Measurements from ENCODE around the gene PLCB4. TPM values are rescaled to one million over a fixed set of nuclear protein-coding genes. Genes with fewer than 3 reads are reported as not detected.

Gene PLCB4
- total and polyA plus RNA-seq, 2 donors = 11.5 to 32.1 TPM

GRCh38 chr20:9397928-9398327 is 329.0 kb downstream of the PLCB4 start:
- H3K4me1 ChIP-seq (ENCODE audit: insufficient read depth) = no peaks in the 10 kb centered on the region
- H3K4me3 ChIP-seq (ENCODE audit: low read depth, low read length) = no peak overlapping the region
- H3K36me3 ChIP-seq (ENCODE audit: insufficient read depth) = no peaks in the 10 kb centered on the region
- whole genome bisulfite sequencing = 81% methylated on average over 8 of the region's 8 CpGs
- H3K27ac ChIP-seq (ENCODE audit: low read depth) = no peak overlapping the region
- no peak for DNase-seq (ENCODE audit: extremely low spot score)

- 90% methylated on average over 4 of the region's 4 CpGs for WGBS
- Histone ChIP-seq H3K4me1 (ENCODE audit: insufficient read depth) (no peaks in the 10 kb centered on the region), H3K4me3 (ENCODE audit: low read depth, low read length) (no peak overlapping the region), H3K36me3 (ENCODE audit: insufficient read depth) (no peaks in the 10 kb centered on the region), H3K27ac (ENCODE audit: low read depth) (no peak overlapping the region)
- no peak for DNase-seq (ENCODE audit: extremely low spot score)
Measured at GRCh38 chr20:9398882-9399281, 330.0 kb downstream of the PLCB4 start.

- Histone ChIP-seq H3K27ac (ENCODE audit: low read depth) (no peak overlapping the region), H3K4me3 (ENCODE audit: low read depth, low read length) (no peak overlapping the region), H3K4me1 (ENCODE audit: insufficient read depth) (no peaks in the 10 kb centered on the region), H3K36me3 (ENCODE audit: insufficient read depth) (no peaks in the 10 kb centered on the region)
- DNase-seq (ENCODE audit: extremely low spot score) = no peak
- WGBS = 89% methylated on average over 1 of the region's 1 CpG
Measured at GRCh38 chr20:9399322-9399721, 330.4 kb downstream of the PLCB4 start.

GRCh38 chr20:9400171-9401025 is 331.5 kb downstream of the PLCB4 start:
- H3K4me1 ChIP-seq (ENCODE audit: insufficient read depth) = no peaks in the 10 kb centered on the region
- 83% methylated on average over 4 of the region's 4 CpGs for WGBS
- no peaks in the 10 kb centered on the region for H3K36me3 ChIP-seq (ENCODE audit: insufficient read depth)
- no peak overlapping the region for H3K27ac ChIP-seq (ENCODE audit: low read depth)
- no peak for DNase-seq (ENCODE audit: extremely low spot score)
- H3K4me3 ChIP-seq (ENCODE audit: low read depth, low read length) = no peak overlapping the region

- no peaks in the 10 kb centered on the region for H3K36me3 ChIP-seq (ENCODE audit: insufficient read depth)
- H3K4me3 ChIP-seq (ENCODE audit: low read depth, low read length) = no peak overlapping the region
- H3K4me1 ChIP-seq (ENCODE audit: insufficient read depth) = no peaks in the 10 kb centered on the region
- DNase-seq (ENCODE audit: extremely low spot score) = no peak
- H3K27ac ChIP-seq (ENCODE audit: low read depth) = no peak overlapping the region
- 89% methylated on average over 3 of the region's 3 CpGs for WGBS
Measured at GRCh38 chr20:9401371-9401770, 332.5 kb downstream of the PLCB4 start.

GRCh38 chr20:9402141-9402540 is 333.3 kb downstream of the PLCB4 start:
- H3K4me1 ChIP-seq (ENCODE audit: insufficient read depth) = no peaks in the 10 kb centered on the region
- DNase-seq (ENCODE audit: extremely low spot score) = no peak
- no peak overlapping the region for H3K27ac ChIP-seq (ENCODE audit: low read depth)
- WGBS = 93% methylated on average over 6 of the region's 6 CpGs
- no peak overlapping the region for H3K4me3 ChIP-seq (ENCODE audit: low read depth, low read length)
- no peaks in the 10 kb centered on the region for H3K36me3 ChIP-seq (ENCODE audit: insufficient read depth)

GRCh38 chr20:9402546-9402945 is 333.7 kb downstream of the PLCB4 start:
- Histone ChIP-seq H3K4me3 (ENCODE audit: low read depth, low read length) (no peak overlapping the region), H3K36me3 (ENCODE audit: insufficient read depth) (no peaks in the 10 kb centered on the region), H3K4me1 (ENCODE audit: insufficient read depth) (no peaks in the 10 kb centered on the region), H3K27ac (ENCODE audit: low read depth) (no peak overlapping the region)
- WGBS = 96% methylated on average over 3 of the region's 3 CpGs
- DNase-seq (ENCODE audit: extremely low spot score) = no peak

GRCh38 chr20:9403448-9403847 is 334.6 kb downstream of the PLCB4 start:
- no peak for DNase-seq (ENCODE audit: extremely low spot score)
- Histone ChIP-seq H3K4me1 (ENCODE audit: insufficient read depth) (no peaks in the 10 kb centered on the region), H3K4me3 (ENCODE audit: low read depth, low read length) (no peak overlapping the region), H3K36me3 (ENCODE audit: insufficient read depth) (no peaks in the 10 kb centered on the region), H3K27ac (ENCODE audit: low read depth) (no peak overlapping the region)

GRCh38 chr20:9407805-9408421 is 339.0 kb downstream of the PLCB4 start:
- H3K4me1 ChIP-seq (ENCODE audit: insufficient read depth) = no peaks in the 10 kb centered on the region
- H3K4me3 ChIP-seq (ENCODE audit: low read depth, low read length) = no peak overlapping the region
- WGBS = 47% methylated on average over 8 of the region's 8 CpGs
- peak; percentile 21 for DNase-seq (ENCODE audit: extremely low spot score)
- H3K36me3 ChIP-seq (ENCODE audit: insufficient read depth) = no peaks in the 10 kb centered on the region
- H3K27ac ChIP-seq (ENCODE audit: low read depth) = no peak overlapping the region

- Histone ChIP-seq H3K27ac (ENCODE audit: low read depth) (no peak overlapping the region), H3K4me3 (ENCODE audit: low read depth, low read length) (no peak overlapping the region), H3K4me1 (ENCODE audit: insufficient read depth) (no peaks in the 10 kb centered on the region), H3K36me3 (ENCODE audit: insufficient read depth) (no peaks in the 10 kb centered on the region)
- WGBS = 77% methylated on average over 10 of the region's 10 CpGs
- no peak for DNase-seq (ENCODE audit: extremely low spot score)
Measured at GRCh38 chr20:9408422-9409300, 339.8 kb downstream of the PLCB4 start.

- H3K4me1 ChIP-seq (ENCODE audit: insufficient read depth) = no peaks in the 10 kb centered on the region
- H3K36me3 ChIP-seq (ENCODE audit: insufficient read depth) = no peaks in the 10 kb centered on the region
- H3K27ac ChIP-seq (ENCODE audit: low read depth) = no peak overlapping the region
- H3K4me3 ChIP-seq (ENCODE audit: low read depth, low read length) = no peak overlapping the region
- WGBS = 90% methylated on average over 1 of the region's 1 CpG
- DNase-seq (ENCODE audit: extremely low spot score) = no peak
Measured at GRCh38 chr20:9409352-9409751, 340.5 kb downstream of the PLCB4 start.

GRCh38 chr20:9409981-9410380 is 341.1 kb downstream of the PLCB4 start:
- Histone ChIP-seq H3K4me3 (ENCODE audit: low read depth, low read length) (no peak overlapping the region), H3K27ac (ENCODE audit: low read depth) (no peak overlapping the region), H3K4me1 (ENCODE audit: insufficient read depth) (no peaks in the 10 kb centered on the region), H3K36me3 (ENCODE audit: insufficient read depth) (no peaks in the 10 kb centered on the region)
- no peak for DNase-seq (ENCODE audit: extremely low spot score)
- 87% methylated on average over 2 of the region's 2 CpGs for WGBS

- DNase-seq (ENCODE audit: extremely low spot score) = no peak
- H3K36me3 ChIP-seq (ENCODE audit: insufficient read depth) = no peaks in the 10 kb centered on the region
- WGBS = 94% methylated on average over 1 of the region's 1 CpG
Measured at GRCh38 chr20:9411833-9412232, 342.9 kb downstream of the PLCB4 start.

More at GRCh38 chr20:9411833-9412232, 342.9 kb downstream of the PLCB4 start:
- Histone ChIP-seq H3K27ac (ENCODE audit: low read depth) (no peak overlapping the region), H3K4me1 (ENCODE audit: insufficient read depth) (no peaks in the 10 kb centered on the region), H3K4me3 (ENCODE audit: low read depth, low read length) (no peak overlapping the region)
